Skeletal muscle satellite cell (primary cell): ENCODE data around the gene TMCC2.

Source experiments
- H3K27me3 ChIP-seq: 2 replicates; pipeline ENCODE4 v1.7.0; 2013; ENCODE audit warnings: low read length; ENCODE audit not compliant: control insufficient read depth, insufficient read depth
- H3K36me3 ChIP-seq: 2 replicates; pipeline ENCODE4 v1.7.0; 2013; ENCODE audit warnings: mild to moderate bottlenecking, control low read depth, low read length; ENCODE audit not compliant: insufficient read depth
- H3K4me1 ChIP-seq: 2 replicates; pipeline ENCODE4 v1.7.0; 2013; ENCODE audit warnings: low read length; ENCODE audit not compliant: control insufficient read depth, insufficient read depth
- H3K4me2 ChIP-seq: 2 replicates; pipeline ENCODE4 v1.7.0; 2013; ENCODE audit warnings: mild to moderate bottlenecking, low read length
- H3K4me3 ChIP-seq: 2 replicates; pipeline ENCODE4 v1.7.0; 2013; ENCODE audit warnings: low read length
- H3K9ac ChIP-seq: 2 replicates; pipeline ENCODE4 v1.7.0; 2013; ENCODE audit warnings: mild to moderate bottlenecking, low read depth, low read length, moderate library complexity
- H3K9me3 ChIP-seq: replicated peaks from 2 replicates; pipeline ENCODE4 v1.7.0; 2013; ENCODE audit warnings: mild to moderate bottlenecking, control low read depth, low read length

The TMCC2 gene

GRCh38 chr1:205268846-205269680 is 41.3 kb downstream of the TMCC2 start:
- H3K4me1 ChIP-seq: peaks cover 15% of the 10 kb centered on the region
- H3K9me3 ChIP-seq: no peaks in the 10 kb centered on the region
- no peak overlapping the region for H3K4me2 ChIP-seq
- no peak overlapping the region for H3K9ac ChIP-seq
- no peak overlapping the region for H3K4me3 ChIP-seq
- H3K36me3 ChIP-seq: no peaks in the 10 kb centered on the region
- no peaks in the 10 kb centered on the region for H3K27me3 ChIP-seq

GRCh38 chr1:205269711-205270110 is 42.0 kb downstream of the TMCC2 start:
- H3K4me3 ChIP-seq: no peak overlapping the region
- H3K4me2 ChIP-seq: no peak overlapping the region
- H3K4me1 ChIP-seq: peaks cover 15% of the 10 kb centered on the region
- no peak overlapping the region for H3K9ac ChIP-seq
- no peaks in the 10 kb centered on the region for H3K9me3 ChIP-seq
- H3K36me3 ChIP-seq: no peaks in the 10 kb centered on the region
- H3K27me3 ChIP-seq: no peaks in the 10 kb centered on the region

- Histone ChIP-seq H3K9me3 (no peaks in the 10 kb centered on the region), H3K4me3 (no peak overlapping the region), H3K27me3 (no peaks in the 10 kb centered on the region), H3K4me1 (peaks cover 15% of the 10 kb centered on the region), H3K36me3 (no peaks in the 10 kb centered on the region), H3K9ac (no peak overlapping the region), H3K4me2 (no peak overlapping the region)
Measured at GRCh38 chr1:205270271-205270670, 42.5 kb downstream of the TMCC2 start.

- Histone ChIP-seq H3K9ac (no peak overlapping the region), H3K36me3 (no peaks in the 10 kb centered on the region), H3K9me3 (no peaks in the 10 kb centered on the region), H3K4me3 (no peak overlapping the region), H3K27me3 (no peaks in the 10 kb centered on the region), H3K4me2 (no peak overlapping the region), H3K4me1 (peaks cover 15% of the 10 kb centered on the region)
Measured at GRCh38 chr1:205270764-205271163, 43.0 kb downstream of the TMCC2 start.

GRCh38 chr1:205271277-205271676 is 43.5 kb downstream of the TMCC2 start:
- Histone ChIP-seq H3K4me3 (no peak overlapping the region), H3K9ac (no peak overlapping the region), H3K9me3 (no peaks in the 10 kb centered on the region), H3K4me1 (peaks cover 15% of the 10 kb centered on the region), H3K4me2 (no peak overlapping the region), H3K27me3 (no peaks in the 10 kb centered on the region), H3K36me3 (no peaks in the 10 kb centered on the region)

GRCh38 chr1:205271745-205272144 is 44.0 kb downstream of the TMCC2 start:
- no peak overlapping the region for H3K4me3 ChIP-seq
- H3K36me3 ChIP-seq: no peaks in the 10 kb centered on the region
- H3K4me2 ChIP-seq: no peak overlapping the region
- H3K9me3 ChIP-seq: no peaks in the 10 kb centered on the region
- H3K4me1 ChIP-seq: peaks cover 15% of the 10 kb centered on the region
- H3K9ac ChIP-seq: no peak overlapping the region
- H3K27me3 ChIP-seq: no peaks in the 10 kb centered on the region

GRCh38 chr1:205272536-205272935 is 44.8 kb downstream of the TMCC2 start:
- no peaks in the 10 kb centered on the region for H3K27me3 ChIP-seq
- H3K4me1 ChIP-seq: peaks cover 15% of the 10 kb centered on the region
- H3K36me3 ChIP-seq: no peaks in the 10 kb centered on the region
- H3K4me3 ChIP-seq: no peak overlapping the region
- no peak overlapping the region for H3K4me2 ChIP-seq
- H3K9ac ChIP-seq: no peak overlapping the region
- no peaks in the 10 kb centered on the region for H3K9me3 ChIP-seq

GRCh38 chr1:205273551-205273982 is 45.8 kb downstream of the TMCC2 start:
- no peak overlapping the region for H3K4me3 ChIP-seq
- no peaks in the 10 kb centered on the region for H3K36me3 ChIP-seq
- peaks cover 15% of the 10 kb centered on the region for H3K4me1 ChIP-seq
- H3K9ac ChIP-seq: no peak overlapping the region
- no peaks in the 10 kb centered on the region for H3K27me3 ChIP-seq
- no peaks in the 10 kb centered on the region for H3K9me3 ChIP-seq
- H3K4me2 ChIP-seq: no peak overlapping the region

- peaks cover 15% of the 10 kb centered on the region for H3K4me1 ChIP-seq
- H3K4me3 ChIP-seq: no peak overlapping the region
- no peak overlapping the region for H3K4me2 ChIP-seq
- H3K36me3 ChIP-seq: no peaks in the 10 kb centered on the region
- H3K27me3 ChIP-seq: no peaks in the 10 kb centered on the region
- H3K9ac ChIP-seq: no peak overlapping the region
- no peaks in the 10 kb centered on the region for H3K9me3 ChIP-seq
Measured at GRCh38 chr1:205274041-205274691, 46.4 kb downstream of the TMCC2 start.

GRCh38 chr1:205275133-205275532 is 47.4 kb downstream of the TMCC2 start:
- H3K4me2 ChIP-seq: no peak overlapping the region
- no peaks in the 10 kb centered on the region for H3K9me3 ChIP-seq
- H3K36me3 ChIP-seq: no peaks in the 10 kb centered on the region
- H3K4me3 ChIP-seq: no peak overlapping the region
- H3K9ac ChIP-seq: no peak overlapping the region
- H3K4me1 ChIP-seq: peaks cover 15% of the 10 kb centered on the region
- no peaks in the 10 kb centered on the region for H3K27me3 ChIP-seq

GRCh38 chr1:205275916-205276688 is 48.4 kb downstream of the TMCC2 start:
- Histone ChIP-seq H3K4me1 (peaks cover 6% of the 10 kb centered on the region), H3K4me3 (no peak overlapping the region)

More at GRCh38 chr1:205275916-205276688, 48.4 kb downstream of the TMCC2 start:
- H3K9ac ChIP-seq: no peak overlapping the region
- no peaks in the 10 kb centered on the region for H3K9me3 ChIP-seq
- H3K27me3 ChIP-seq: no peaks in the 10 kb centered on the region
- no peaks in the 10 kb centered on the region for H3K36me3 ChIP-seq
- H3K4me2 ChIP-seq: no peak overlapping the region
